PC-9 (cell line): ENCODE results near the gene MAU2. TPM values are rescaled to one million over a fixed set of nuclear protein-coding genes. Genes with fewer than 3 reads are reported as not detected.

ENCODE experiments used
- BruUV-seq: library from RNA; stranded (reverse); fragments of 400-500 nt; replicated peaks from 2 replicates; lab custom pipeline; 2021; lab: Mats Ljungman, UMichigan
- CTCF ChIA-PET: fragments of 300-600 bp; sonication (Branson Sonifier 250); formaldehyde crosslinking; loops from one replicate; lab custom pipeline; 2022; ENCODE audit warnings: antibody characterized with exemption; lab: Charles Lee
- POLR2A ChIA-PET: fragments of 300-600 bp; sonication (Branson Sonifier 250); formaldehyde crosslinking; loops from one replicate; lab custom pipeline; 2022; ENCODE audit warnings: antibody characterized with exemption; ENCODE audit not compliant: unreplicated experiment; lab: Charles Lee
- DNase-seq, 2 experiments: peaks; one replicate each; pipeline versions ENCODE4 v3.0.0 to v3.0.0-alpha.2; 2015 to 2022; ENCODE audit warnings: mixed read lengths in 1 of 2
- H2AFZ ChIP-seq: fragments of 200-600 bp; sonication (generic); 2 replicates; pipeline ENCODE4 v1.8.1; 2017; ENCODE audit warnings: antibody characterized with exemption
- H3F3A ChIP-seq: fragments of 200-600 bp; sonication (generic); 2 replicates; pipeline ENCODE4 v1.8.1; 2017; ENCODE audit warnings: antibody characterized with exemption, mild to moderate bottlenecking, low read depth; ENCODE audit not compliant: insufficient read depth
- H3K27ac ChIP-seq: fragments of 200-600 bp; sonication (generic); 2 replicates; pipeline ENCODE4 v1.6.1; 2016; ENCODE audit warnings: mixed run types
- H3K27me3 ChIP-seq: fragments of 200-600 bp; sonication (generic); 2 replicates; pipeline ENCODE4 v1.6.1; 2016; ENCODE audit warnings: low read depth, mixed run types; ENCODE audit not compliant: insufficient read depth
- H3K36me3 ChIP-seq: fragments of 200-600 bp; sonication (generic); 2 replicates; pipeline ENCODE4 v1.6.1; 2016; ENCODE audit warnings: low read depth, mixed run types
- H3K4me1 ChIP-seq: fragments of 200-600 bp; sonication (generic); replicated peaks from 2 replicates; pipeline ENCODE4 v1.6.1; 2016; ENCODE audit warnings: mixed run types; ENCODE audit not compliant: insufficient read depth
- H3K4me2 ChIP-seq: fragments of 200-600 bp; sonication (generic); 2 replicates; pipeline ENCODE4 v1.6.1; 2017; ENCODE audit warnings: mixed run types
- H3K4me3 ChIP-seq: fragments of 200-600 bp; sonication (generic); 2 replicates; pipeline ENCODE4 v1.6.1; 2016; ENCODE audit warnings: mixed run types
- H3K79me2 ChIP-seq: fragments of 200-600 bp; sonication (generic); 2 replicates; pipeline ENCODE4 v1.6.1; 2017; ENCODE audit warnings: low read depth, mixed run types
- H3K9me2 ChIP-seq: fragments of 200-600 bp; sonication (generic); 2 replicates; pipeline ENCODE4 v1.8.1; 2017; ENCODE audit warnings: mild to moderate bottlenecking; ENCODE audit not compliant: insufficient read depth
- H3K9me3 ChIP-seq: fragments of 200-600 bp; sonication (generic); 2 replicates; pipeline ENCODE4 v1.8.1; 2016; ENCODE audit warnings: low read depth; ENCODE audit not compliant: insufficient read depth
- H4K20me1 ChIP-seq: fragments of 200-600 bp; sonication (generic); 2 replicates; pipeline ENCODE4 v1.8.1; 2017; ENCODE audit not compliant: insufficient read depth
- EZH2 ChIP-seq: fragments of 200-600 bp; sonication (generic); IDR thresholded peaks from 2 replicates; pipeline ENCODE4 v1.8.0; 2017; ENCODE audit warnings: antibody characterized with exemption, low read depth
- intact Hi-C: fragments of 100-400 bp; cut with micrococcal nuclease; formaldehyde crosslinking; loops from one replicate; pipeline ENCODE4 v1.10.0; 2022; ENCODE audit not compliant: unreplicated experiment
- total RNA-seq: library from RNA; stranded (reverse); gene quantifications from 2 replicates; pipeline ENCODE4 v1.2.3, GENCODE V29; 2021
- TF ChIP-seq, protein P1 (sequence below): fragments of 200-600 bp; sonication (generic); conservative IDR thresholded peaks from 2 replicates; pipeline ENCODE4 v1.6.1; 2017; ENCODE audit warnings: mixed run types, antibody characterized with exemption, mild to moderate bottlenecking, moderate library complexity

Gene MAU2
- total RNA-seq, 1 experiment from 2014 or later: 46.1 TPM

DNA sequence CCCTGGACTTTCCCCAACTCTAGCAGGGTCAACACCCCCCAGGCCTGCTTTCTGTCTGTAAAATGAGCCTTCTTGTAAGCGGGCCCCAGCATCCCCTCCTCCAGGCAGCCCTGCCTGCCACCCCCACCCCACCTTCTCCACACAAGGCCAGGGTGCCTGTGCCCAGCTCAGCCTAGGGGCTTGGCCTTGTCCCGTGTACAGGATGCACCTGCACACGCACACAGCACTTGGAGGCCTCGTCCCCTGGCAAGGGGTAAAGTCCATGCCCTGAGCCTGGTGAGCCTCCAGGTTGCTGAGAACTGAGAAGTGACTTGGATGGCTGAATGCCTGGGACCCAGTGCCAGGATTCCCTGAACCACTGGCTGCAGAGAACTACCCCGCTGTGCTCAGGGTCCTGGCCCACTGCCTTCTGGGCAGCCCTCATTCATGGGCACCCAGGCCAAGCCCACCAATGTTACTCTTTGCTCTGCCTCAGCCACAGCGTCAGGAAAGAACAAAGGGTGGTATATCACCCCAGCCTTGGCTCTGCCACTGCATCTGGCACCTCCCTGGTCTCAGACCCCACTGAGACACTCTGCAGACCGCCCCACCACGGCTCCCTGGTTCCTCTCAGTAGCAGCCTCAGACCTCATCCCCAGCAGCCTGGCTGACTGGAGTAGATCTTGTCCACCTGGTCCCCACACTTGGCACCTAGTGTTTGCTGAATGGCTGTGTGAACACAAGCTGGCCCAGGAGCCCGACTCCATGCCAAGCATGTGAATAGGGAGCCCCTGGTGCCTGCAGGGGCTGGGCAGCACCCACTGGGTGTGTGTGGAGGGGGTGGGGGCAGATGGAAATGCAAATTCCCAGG is 45.7 kb upstream of the MAU2 start:
- ChIA-PET CTCF (no interaction called here), POLR2A (no interaction called here)
- no TSS peak for BruUV-seq
- H4K20me1 ChIP-seq: no peaks in the 10 kb centered on the region
- H3K9me2 ChIP-seq: no peaks in the 10 kb centered on the region
- H3K9me3 ChIP-seq: no peaks in the 10 kb centered on the region
- H3K4me1 ChIP-seq: no peaks in the 10 kb centered on the region
- no peaks in the 10 kb centered on the region for H3K79me2 ChIP-seq
- H2AFZ ChIP-seq: no peak overlapping the region
- H3K27me3 ChIP-seq: no peaks in the 10 kb centered on the region
- TF ChIP-seq, protein P1, sequence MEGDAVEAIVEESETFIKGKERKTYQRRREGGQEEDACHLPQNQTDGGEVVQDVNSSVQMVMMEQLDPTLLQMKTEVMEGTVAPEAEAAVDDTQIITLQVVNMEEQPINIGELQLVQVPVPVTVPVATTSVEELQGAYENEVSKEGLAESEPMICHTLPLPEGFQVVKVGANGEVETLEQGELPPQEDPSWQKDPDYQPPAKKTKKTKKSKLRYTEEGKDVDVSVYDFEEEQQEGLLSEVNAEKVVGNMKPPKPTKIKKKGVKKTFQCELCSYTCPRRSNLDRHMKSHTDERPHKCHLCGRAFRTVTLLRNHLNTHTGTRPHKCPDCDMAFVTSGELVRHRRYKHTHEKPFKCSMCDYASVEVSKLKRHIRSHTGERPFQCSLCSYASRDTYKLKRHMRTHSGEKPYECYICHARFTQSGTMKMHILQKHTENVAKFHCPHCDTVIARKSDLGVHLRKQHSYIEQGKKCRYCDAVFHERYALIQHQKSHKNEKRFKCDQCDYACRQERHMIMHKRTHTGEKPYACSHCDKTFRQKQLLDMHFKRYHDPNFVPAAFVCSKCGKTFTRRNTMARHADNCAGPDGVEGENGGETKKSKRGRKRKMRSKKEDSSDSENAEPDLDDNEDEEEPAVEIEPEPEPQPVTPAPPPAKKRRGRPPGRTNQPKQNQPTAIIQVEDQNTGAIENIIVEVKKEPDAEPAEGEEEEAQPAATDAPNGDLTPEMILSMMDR: no peak
- TF ChIP-seq EZH2: no peak
- no peak overlapping the region for H3K27ac ChIP-seq
- intact Hi-C loops: no loop called here
- DNase-seq: no peak
- H3K4me3 ChIP-seq: no peak overlapping the region
- no peaks in the 10 kb centered on the region for H3K36me3 ChIP-seq
- H3F3A ChIP-seq: no peaks in the 10 kb centered on the region
- no peak overlapping the region for H3K4me2 ChIP-seq

DNA sequence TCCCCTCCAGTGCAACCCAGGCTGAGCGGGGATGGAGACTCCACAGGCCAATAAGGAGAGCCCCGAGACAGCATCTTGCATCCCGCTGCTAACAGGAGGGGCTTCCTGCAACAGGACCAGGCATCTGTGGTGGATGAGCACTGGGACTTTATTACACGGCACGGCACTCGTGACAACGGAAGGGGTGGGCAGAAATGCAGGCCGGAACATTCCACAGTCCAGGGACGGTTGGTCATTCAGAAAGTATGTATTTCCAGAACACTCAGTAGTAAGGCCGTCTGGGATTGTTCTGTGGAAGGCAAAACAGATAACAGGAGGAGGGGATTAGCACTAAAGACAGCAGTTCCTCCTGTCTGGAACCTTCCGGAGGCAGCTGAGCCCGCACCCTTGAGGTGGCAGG is 44.2 kb upstream of the MAU2 start:
- intact Hi-C loops: no loop called here
- Histone ChIP-seq H3K9me2 (no peaks in the 10 kb centered on the region), H4K20me1 (peaks cover 2% of the 10 kb centered on the region; the same call in 1 of the 2 replicates), H3F3A (no peaks in the 10 kb centered on the region), H3K79me2 (no peaks in the 10 kb centered on the region), H3K4me3 (no peak overlapping the region), H3K36me3 (no peaks in the 10 kb centered on the region), H3K27me3 (no peaks in the 10 kb centered on the region), H3K4me1 (no peaks in the 10 kb centered on the region), H3K27ac (no peak overlapping the region), H2AFZ (no peak overlapping the region), H3K4me2 (no peak overlapping the region), H3K9me3 (no peaks in the 10 kb centered on the region)
- no TSS peak for BruUV-seq
- ChIA-PET POLR2A (no interaction called here), CTCF (no interaction called here)
- no peak for DNase-seq
- TF ChIP-seq EZH2: no peak
- TF ChIP-seq, protein P1: no peak

DNA sequence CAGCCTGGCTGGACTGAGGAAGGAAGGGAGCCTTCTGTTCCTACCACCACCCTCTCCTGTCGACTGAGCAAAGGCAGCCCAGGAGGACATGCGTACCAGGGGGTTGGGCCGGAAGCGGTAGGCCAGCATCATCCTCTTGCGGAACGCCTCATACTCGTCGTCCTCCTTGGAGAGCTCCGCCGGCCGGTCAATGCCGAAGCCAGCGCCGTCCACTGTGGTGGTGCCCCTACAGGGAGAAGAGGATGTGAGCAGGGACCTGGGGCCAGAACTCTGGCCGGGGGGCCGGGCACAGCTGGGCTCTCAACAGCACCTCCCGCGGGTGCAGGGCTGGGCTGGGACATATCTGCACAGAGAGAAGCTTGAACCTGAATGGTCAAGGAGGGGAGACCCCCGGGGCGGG is 43.8 kb upstream of the MAU2 start:
- ChIA-PET POLR2A (no interaction called here), CTCF (no interaction called here)
- Histone ChIP-seq H3K4me2 (no peak overlapping the region), H3K9me3 (no peaks in the 10 kb centered on the region), H3K9me2 (no peaks in the 10 kb centered on the region), H3K79me2 (no peaks in the 10 kb centered on the region), H2AFZ (no peak overlapping the region), H3F3A (no peaks in the 10 kb centered on the region), H4K20me1 (peaks cover 6% of the 10 kb centered on the region; the same call in 1 of the 2 replicates), H3K27ac (no peak overlapping the region), H3K4me1 (no peaks in the 10 kb centered on the region), H3K36me3 (no peaks in the 10 kb centered on the region), H3K4me3 (no peak overlapping the region), H3K27me3 (no peaks in the 10 kb centered on the region)
- BruUV-seq: no TSS peak
- intact Hi-C loops: no loop called here
- DNase-seq: no peak
- TF ChIP-seq, protein P1: no peak
- TF ChIP-seq EZH2: no peak
